GM12801 (cell line): ENCODE data around the gene GLS.

Experiments used
- TF ChIP-seq, protein P1 (sequence below): IDR thresholded peaks from one replicate; pipeline ENCODE4 v1.5.1; 2011; ENCODE audit warnings: control low read depth; ENCODE audit not compliant: insufficient read length; ENCODE audit errors: extremely low read depth

Gene GLS

DNA sequence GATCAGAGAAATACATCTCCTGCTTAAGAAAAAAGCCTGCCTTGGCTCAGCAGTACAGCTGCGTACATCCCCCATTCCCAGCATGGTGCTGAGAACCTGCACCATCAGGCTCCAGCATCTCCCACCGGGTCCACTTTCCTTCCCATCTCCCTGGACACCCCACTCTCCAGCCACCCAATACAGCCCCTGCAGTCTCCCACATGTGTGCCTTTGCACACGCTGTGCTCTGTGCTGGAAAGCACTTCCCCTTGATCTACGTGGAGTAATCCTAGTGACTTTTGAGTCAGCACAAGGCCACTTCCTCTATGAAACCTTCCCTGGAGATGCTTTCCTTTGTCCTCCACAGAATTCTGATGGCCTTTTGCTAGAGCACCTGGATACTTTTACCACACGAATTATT is 116.3 kb downstream of the GLS start:
- TF ChIP-seq, protein P1, sequence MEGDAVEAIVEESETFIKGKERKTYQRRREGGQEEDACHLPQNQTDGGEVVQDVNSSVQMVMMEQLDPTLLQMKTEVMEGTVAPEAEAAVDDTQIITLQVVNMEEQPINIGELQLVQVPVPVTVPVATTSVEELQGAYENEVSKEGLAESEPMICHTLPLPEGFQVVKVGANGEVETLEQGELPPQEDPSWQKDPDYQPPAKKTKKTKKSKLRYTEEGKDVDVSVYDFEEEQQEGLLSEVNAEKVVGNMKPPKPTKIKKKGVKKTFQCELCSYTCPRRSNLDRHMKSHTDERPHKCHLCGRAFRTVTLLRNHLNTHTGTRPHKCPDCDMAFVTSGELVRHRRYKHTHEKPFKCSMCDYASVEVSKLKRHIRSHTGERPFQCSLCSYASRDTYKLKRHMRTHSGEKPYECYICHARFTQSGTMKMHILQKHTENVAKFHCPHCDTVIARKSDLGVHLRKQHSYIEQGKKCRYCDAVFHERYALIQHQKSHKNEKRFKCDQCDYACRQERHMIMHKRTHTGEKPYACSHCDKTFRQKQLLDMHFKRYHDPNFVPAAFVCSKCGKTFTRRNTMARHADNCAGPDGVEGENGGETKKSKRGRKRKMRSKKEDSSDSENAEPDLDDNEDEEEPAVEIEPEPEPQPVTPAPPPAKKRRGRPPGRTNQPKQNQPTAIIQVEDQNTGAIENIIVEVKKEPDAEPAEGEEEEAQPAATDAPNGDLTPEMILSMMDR: no peak

GRCh38 chr2:190997526-190998113 is 117.0 kb downstream of the GLS start:
- TF ChIP-seq, protein P1: no peak

DNA sequence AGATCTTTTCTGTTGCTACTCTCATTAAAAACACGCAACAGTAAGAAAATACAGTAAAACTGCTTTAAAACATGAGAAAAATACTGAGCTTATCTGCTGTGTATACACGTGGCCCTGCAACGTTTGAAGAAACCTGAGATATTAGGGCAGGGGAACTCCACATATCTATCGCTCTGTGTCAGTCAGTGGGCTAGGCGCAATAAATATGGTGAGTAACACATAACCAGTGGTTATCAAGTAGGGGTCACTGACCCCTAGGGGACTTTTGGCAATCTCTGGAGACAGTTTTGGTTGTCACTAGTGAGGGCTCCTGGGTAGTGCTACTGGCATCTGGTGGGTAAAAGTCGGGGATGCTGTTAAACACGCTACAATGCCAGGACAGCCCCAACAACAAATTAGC is 118.4 kb downstream of the GLS start:
- TF ChIP-seq, protein P1: no peak

- TF ChIP-seq, protein P1: no peak
Measured at GRCh38 chr2:190999949-191000665, 119.5 kb downstream of the GLS start.

- TF ChIP-seq, protein P1: no peak
Measured at GRCh38 chr2:191001032-191001431, 120.4 kb downstream of the GLS start.

GRCh38 chr2:191001624-191002023 is 121.0 kb downstream of the GLS start:
- TF ChIP-seq, protein P1: no peak

DNA sequence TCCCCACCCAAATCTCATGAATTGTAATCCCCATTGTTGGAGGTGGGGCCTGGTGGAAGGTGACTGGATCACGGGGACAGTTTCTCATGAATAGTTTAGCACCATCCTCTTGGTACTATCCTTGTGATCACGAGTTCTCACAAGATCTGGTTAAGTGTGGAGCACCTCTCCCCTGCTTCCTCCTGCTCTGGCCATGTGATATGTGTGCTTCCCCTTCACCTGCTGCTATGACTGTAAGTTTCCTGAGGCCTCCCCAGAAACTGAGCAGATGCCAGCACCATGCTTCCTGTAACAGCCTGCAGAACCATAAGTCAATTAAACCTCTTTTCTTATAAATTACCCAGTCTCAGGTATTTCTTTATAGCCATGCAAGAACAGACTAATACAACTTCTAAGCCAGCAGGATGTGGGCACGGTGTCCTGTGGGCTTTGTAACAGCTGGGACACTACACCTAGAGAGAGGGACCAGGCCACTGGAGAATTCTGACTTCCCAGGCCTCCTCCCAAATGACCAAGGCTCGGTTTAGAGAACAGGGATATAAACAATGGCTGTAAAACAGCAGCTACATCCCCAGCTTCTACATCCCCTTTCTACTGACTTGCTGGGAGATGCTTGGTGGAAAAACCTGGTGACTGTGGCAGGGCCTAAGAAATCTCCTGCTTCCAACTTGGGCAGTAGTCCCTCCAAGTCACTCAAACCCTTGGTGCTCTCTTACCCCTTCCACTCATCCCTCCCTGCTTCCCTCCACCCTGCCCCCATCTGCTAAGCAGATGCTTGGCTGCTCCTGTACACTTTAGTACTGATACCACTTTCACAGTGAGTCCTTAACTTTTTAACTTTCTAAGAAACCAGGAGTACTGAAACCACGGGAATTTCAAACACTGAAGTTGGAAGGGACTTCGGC is 123.0 kb downstream of the GLS start:
- TF ChIP-seq, protein P1: no peak
